GM23338 (cell line): ENCODE data around the gene RAB12. TPM values are rescaled to one million over a fixed set of nuclear protein-coding genes. Genes with fewer than 3 reads are reported as not detected.

Source experiments
- ATAC-seq: fragments of 200-7000 bp; cut with Tn5 transposase; 3 replicates; pipeline ENCODE4 v1.9.1; 2020
- DNase-seq: peaks from one replicate; pipeline ENCODE4 v3.0.0-alpha.2; 2015; ENCODE audit warnings: low spot score
- H2AFZ ChIP-seq: fragments of 200-600 bp; sonication (generic); 2 replicates; pipeline ENCODE4 v1.8.0; 2016; ENCODE audit warnings: antibody characterized with exemption, mild to moderate bottlenecking, moderate library complexity
- H3F3A ChIP-seq: fragments of 200-600 bp; sonication (generic); replicated peaks from 2 replicates; pipeline ENCODE4 v1.8.0; 2017; ENCODE audit warnings: antibody characterized with exemption, mixed run types, low read depth
- H3K27ac ChIP-seq: fragments of 200-600 bp; sonication (generic); 2 replicates; pipeline ENCODE4 v1.6.1; 2016; ENCODE audit warnings: low read depth
- H3K27me3 ChIP-seq: fragments of 200-600 bp; sonication (generic); 2 replicates; pipeline ENCODE4 v1.8.0; 2016; ENCODE audit warnings: mild to moderate bottlenecking, mixed run types, moderate library complexity; ENCODE audit not compliant: insufficient read depth
- H3K36me3 ChIP-seq: fragments of 200-600 bp; sonication (generic); 2 replicates; pipeline ENCODE4 v1.8.0; 2016; ENCODE audit warnings: mild to moderate bottlenecking; ENCODE audit not compliant: insufficient read depth
- H3K4me1 ChIP-seq: fragments of 200-600 bp; sonication (generic); 2 replicates; pipeline ENCODE4 v1.8.0; 2016; ENCODE audit warnings: mild to moderate bottlenecking, moderate library complexity; ENCODE audit not compliant: insufficient read depth
- H3K4me2 ChIP-seq: fragments of 200-600 bp; sonication (generic); 2 replicates; pipeline ENCODE4 v1.7.1; 2017; ENCODE audit warnings: mixed run types
- H3K4me3 ChIP-seq: fragments of 200-600 bp; sonication (generic); 2 replicates; pipeline ENCODE4 v1.6.1; 2016; ENCODE audit warnings: mixed run types
- H3K79me2 ChIP-seq: fragments of 200-600 bp; sonication (generic); replicated peaks from 2 replicates; pipeline ENCODE4 v1.8.0; 2017; ENCODE audit warnings: mild to moderate bottlenecking; ENCODE audit not compliant: insufficient read depth
- H3K9me2 ChIP-seq: fragments of 200-600 bp; sonication (generic); 2 replicates; pipeline ENCODE4 v1.8.0; 2017; ENCODE audit not compliant: insufficient read depth
- H4K20me1 ChIP-seq: fragments of 200-600 bp; sonication (generic); replicated peaks from 2 replicates; pipeline ENCODE4 v1.8.0; 2017; ENCODE audit warnings: mild to moderate bottlenecking; ENCODE audit not compliant: insufficient read depth
- H3K27ac Mint-ChIP-seq: 2 replicates; pipeline ENCODE4 v1.8.0; 2020; ENCODE audit warnings: inconsistent platforms, mild to moderate bottlenecking, moderate library complexity, mixed read lengths
- H3K27me3 Mint-ChIP-seq: 3 replicates; pipeline ENCODE4 v1.8.0; 2022; ENCODE audit warnings: low read depth, mild to moderate bottlenecking, moderate library complexity, mixed read lengths, inconsistent platforms; ENCODE audit not compliant: insufficient read depth, poor library complexity
- H3K36me3 Mint-ChIP-seq: 3 replicates; pipeline ENCODE4 v1.8.0; 2021; ENCODE audit warnings: low read depth, mild to moderate bottlenecking, inconsistent platforms, moderate library complexity, mixed read lengths
- H3K4me1 Mint-ChIP-seq: 3 replicates; pipeline ENCODE4 v1.8.0; 2020; ENCODE audit warnings: mild to moderate bottlenecking, inconsistent platforms, mixed read lengths
- H3K4me3 Mint-ChIP-seq: 3 replicates; pipeline ENCODE4 v1.8.0; 2021; ENCODE audit warnings: moderate library complexity, mild to moderate bottlenecking, inconsistent platforms, mixed read lengths
- H3K9me3 Mint-ChIP-seq: 3 replicates; pipeline ENCODE4 v1.8.0; 2020; ENCODE audit warnings: moderate library complexity, mild to moderate bottlenecking, inconsistent platforms, mixed read lengths
- CREB1 ChIP-seq: fragments of 250-450 bp; sonication (Bioruptor Pico); IDR thresholded peaks from 2 replicates; pipeline ENCODE4 v1.5.0; 2020; ENCODE audit warnings: low read depth, mild to moderate bottlenecking, moderate library complexity
- EZH2phosphoT487 ChIP-seq: fragments of 200-600 bp; sonication (generic); IDR thresholded peaks from one replicate; pipeline ENCODE4 v1.8.1; 2018; ENCODE audit warnings: antibody characterized with exemption; ENCODE audit not compliant: unreplicated experiment
- JUNB ChIP-seq: IDR thresholded peaks from one replicate; pipeline ENCODE4 v1.6.1; 2016; ENCODE audit warnings: antibody characterized with exemption; ENCODE audit not compliant: unreplicated experiment
- NANOG ChIP-seq: IDR thresholded peaks from 2 replicates; pipeline ENCODE4 v1.6.1; 2016; ENCODE audit warnings: antibody characterized with exemption, borderline replicate concordance
- POLR2AphosphoS5 ChIP-seq: IDR thresholded peaks from 2 replicates; pipeline ENCODE4 v1.6.1; 2016; ENCODE audit warnings: antibody characterized with exemption, low read depth
- STAT1 ChIP-seq: IDR thresholded peaks from one replicate; pipeline ENCODE4 v1.6.1; 2016; ENCODE audit warnings: antibody characterized with exemption; ENCODE audit not compliant: unreplicated experiment
- ZNF114 ChIP-seq: fragments of 250-450 bp; sonication (Bioruptor Pico); IDR thresholded peaks from 2 replicates; pipeline ENCODE4 v1.5.0; 2020; ENCODE audit warnings: mild to moderate bottlenecking, moderate library complexity
- ZNF331 ChIP-seq: fragments of 250-450 bp; sonication (Bioruptor Pico); IDR thresholded peaks from 2 replicates; pipeline ENCODE4 v1.5.0; 2020; ENCODE audit warnings: low read depth, mild to moderate bottlenecking, moderate library complexity
- polyA plus RNA-seq: library from polyadenylated mRNA; unstranded; fragments of >200 nt; fragmentation: Nextera tagmentation; extraction: Ambion mirVana; gene quantifications from 2 replicates; pipeline ENCODE4 v1.2.1, GENCODE V29; 2016
- total RNA-seq: library from RNA; depleted of rRNA; stranded (reverse); fragments of >200 nt; shearing (Covaris generic); gene quantifications from 2 replicates; pipeline ENCODE4 v1.2.3, GENCODE V29; 2014
- TF ChIP-seq, protein P1 (sequence below): IDR thresholded peaks from 2 replicates; pipeline ENCODE4 v1.6.1; 2016; ENCODE audit warnings: antibody characterized with exemption
- TF ChIP-seq, protein P2 (sequence below): fragments of 250-450 bp; sonication (Bioruptor Pico); IDR thresholded peaks from 2 replicates; pipeline ENCODE4 v1.5.0; 2020; ENCODE audit warnings: mild to moderate bottlenecking, moderate library complexity
- TF ChIP-seq, protein P3 (sequence below): IDR thresholded peaks from one replicate; pipeline ENCODE4 v1.6.1; 2018; ENCODE audit warnings: antibody characterized with exemption; ENCODE audit not compliant: unreplicated experiment

RAB12 gene
- total and polyA plus RNA-seq, 2 experiments from 2014 or later: 16.7 to 80.4 TPM

DNA sequence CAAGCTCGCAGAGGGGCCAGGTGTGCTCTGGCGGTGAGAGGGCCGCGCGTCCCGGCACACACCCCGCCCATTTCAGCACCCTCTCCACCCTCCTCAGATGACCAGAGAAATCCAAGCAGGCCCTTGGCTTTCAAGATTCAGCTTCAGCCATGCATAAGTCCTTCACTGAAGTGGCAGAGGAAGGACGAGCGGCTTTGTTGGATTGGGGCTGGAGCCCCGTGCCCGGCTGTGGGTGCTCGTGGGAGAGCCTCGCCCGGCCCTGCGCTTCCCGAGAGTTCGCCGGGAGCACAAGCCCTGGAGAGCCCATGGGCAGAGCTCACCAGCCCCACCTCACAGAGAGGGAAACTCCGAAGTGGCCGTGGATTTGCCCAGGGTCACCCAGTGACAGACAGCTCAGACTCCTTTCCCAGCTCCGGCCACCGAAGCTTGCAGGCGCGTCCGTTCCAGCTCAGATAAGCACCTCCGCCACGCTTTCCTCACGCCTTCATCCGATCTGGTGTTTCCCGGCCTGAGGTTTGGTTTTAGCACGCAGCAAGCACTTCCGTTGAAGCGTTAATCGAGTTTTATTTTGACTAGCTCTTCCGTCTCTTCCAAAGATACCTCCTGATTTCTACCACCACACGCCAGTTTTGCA lies 50.5 kb downstream of the RAB12 start:
- peaks cover 39% of the 10 kb centered on the region for H3K4me1 Mint-ChIP-seq
- no peak for DNase-seq

DNA sequence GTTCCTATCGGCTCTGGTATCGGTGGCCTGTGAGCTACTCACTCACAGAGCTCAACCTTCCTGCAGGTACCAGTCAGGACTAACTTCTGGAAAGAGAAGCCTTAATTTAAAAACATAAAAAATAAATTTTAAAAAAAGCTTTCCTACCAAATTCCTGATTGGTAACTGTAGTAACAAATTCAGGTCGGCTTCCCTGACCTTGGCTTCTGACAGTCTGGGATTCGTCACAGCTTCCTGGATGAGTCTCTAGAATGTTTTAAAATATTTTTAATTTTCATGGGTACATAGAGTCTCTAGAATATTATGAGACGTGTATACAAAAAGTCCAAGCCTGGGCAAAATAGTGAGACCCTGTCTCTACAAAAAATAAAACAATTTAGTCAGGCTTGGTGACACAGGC lies 51.1 kb downstream of the RAB12 start:
- H3K9me2 ChIP-seq: no peaks in the 10 kb centered on the region
- no peaks in the 10 kb centered on the region for H3K36me3 ChIP-seq
- peaks cover 27% of the 10 kb centered on the region for H3K4me1 ChIP-seq
- Mint-ChIP-seq H3K4me3 (no peak overlapping the region), H3K9me3 (no peaks in the 10 kb centered on the region), H3K27ac (no peak overlapping the region), H3K4me1 (peaks cover 36% of the 10 kb centered on the region), H3K36me3 (no peaks in the 10 kb centered on the region), H3K27me3 (peaks cover 11% of the 10 kb centered on the region)
- no peak overlapping the region for H3K4me2 ChIP-seq
- H3K27me3 ChIP-seq: no peaks in the 10 kb centered on the region
- H3F3A ChIP-seq: no peaks in the 10 kb centered on the region; the same call in 1 of the 2 replicates
- no peaks in the 10 kb centered on the region for H4K20me1 ChIP-seq
- no peak for DNase-seq
- H3K4me3 ChIP-seq: no peak overlapping the region
- no peak for ATAC-seq
- H3K79me2 ChIP-seq: no peaks in the 10 kb centered on the region
- H3K27ac ChIP-seq: no peak overlapping the region
- peak overlapping the region; percentile 87; the same call in 1 of the 2 replicates for H2AFZ ChIP-seq
- TF ChIP-seq, protein P1, sequence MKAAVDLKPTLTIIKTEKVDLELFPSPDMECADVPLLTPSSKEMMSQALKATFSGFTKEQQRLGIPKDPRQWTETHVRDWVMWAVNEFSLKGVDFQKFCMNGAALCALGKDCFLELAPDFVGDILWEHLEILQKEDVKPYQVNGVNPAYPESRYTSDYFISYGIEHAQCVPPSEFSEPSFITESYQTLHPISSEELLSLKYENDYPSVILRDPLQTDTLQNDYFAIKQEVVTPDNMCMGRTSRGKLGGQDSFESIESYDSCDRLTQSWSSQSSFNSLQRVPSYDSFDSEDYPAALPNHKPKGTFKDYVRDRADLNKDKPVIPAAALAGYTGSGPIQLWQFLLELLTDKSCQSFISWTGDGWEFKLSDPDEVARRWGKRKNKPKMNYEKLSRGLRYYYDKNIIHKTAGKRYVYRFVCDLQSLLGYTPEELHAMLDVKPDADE: no peak
- TF ChIP-seq EZH2phosphoT487 (no peak), JUNB (no peak), ZNF114 (CRISPR knock-in tag) (no peak), POLR2AphosphoS5 (no peak), CREB1 (no peak), NANOG (no peak), STAT1 (no peak)
- TF ChIP-seq, protein P2, sequence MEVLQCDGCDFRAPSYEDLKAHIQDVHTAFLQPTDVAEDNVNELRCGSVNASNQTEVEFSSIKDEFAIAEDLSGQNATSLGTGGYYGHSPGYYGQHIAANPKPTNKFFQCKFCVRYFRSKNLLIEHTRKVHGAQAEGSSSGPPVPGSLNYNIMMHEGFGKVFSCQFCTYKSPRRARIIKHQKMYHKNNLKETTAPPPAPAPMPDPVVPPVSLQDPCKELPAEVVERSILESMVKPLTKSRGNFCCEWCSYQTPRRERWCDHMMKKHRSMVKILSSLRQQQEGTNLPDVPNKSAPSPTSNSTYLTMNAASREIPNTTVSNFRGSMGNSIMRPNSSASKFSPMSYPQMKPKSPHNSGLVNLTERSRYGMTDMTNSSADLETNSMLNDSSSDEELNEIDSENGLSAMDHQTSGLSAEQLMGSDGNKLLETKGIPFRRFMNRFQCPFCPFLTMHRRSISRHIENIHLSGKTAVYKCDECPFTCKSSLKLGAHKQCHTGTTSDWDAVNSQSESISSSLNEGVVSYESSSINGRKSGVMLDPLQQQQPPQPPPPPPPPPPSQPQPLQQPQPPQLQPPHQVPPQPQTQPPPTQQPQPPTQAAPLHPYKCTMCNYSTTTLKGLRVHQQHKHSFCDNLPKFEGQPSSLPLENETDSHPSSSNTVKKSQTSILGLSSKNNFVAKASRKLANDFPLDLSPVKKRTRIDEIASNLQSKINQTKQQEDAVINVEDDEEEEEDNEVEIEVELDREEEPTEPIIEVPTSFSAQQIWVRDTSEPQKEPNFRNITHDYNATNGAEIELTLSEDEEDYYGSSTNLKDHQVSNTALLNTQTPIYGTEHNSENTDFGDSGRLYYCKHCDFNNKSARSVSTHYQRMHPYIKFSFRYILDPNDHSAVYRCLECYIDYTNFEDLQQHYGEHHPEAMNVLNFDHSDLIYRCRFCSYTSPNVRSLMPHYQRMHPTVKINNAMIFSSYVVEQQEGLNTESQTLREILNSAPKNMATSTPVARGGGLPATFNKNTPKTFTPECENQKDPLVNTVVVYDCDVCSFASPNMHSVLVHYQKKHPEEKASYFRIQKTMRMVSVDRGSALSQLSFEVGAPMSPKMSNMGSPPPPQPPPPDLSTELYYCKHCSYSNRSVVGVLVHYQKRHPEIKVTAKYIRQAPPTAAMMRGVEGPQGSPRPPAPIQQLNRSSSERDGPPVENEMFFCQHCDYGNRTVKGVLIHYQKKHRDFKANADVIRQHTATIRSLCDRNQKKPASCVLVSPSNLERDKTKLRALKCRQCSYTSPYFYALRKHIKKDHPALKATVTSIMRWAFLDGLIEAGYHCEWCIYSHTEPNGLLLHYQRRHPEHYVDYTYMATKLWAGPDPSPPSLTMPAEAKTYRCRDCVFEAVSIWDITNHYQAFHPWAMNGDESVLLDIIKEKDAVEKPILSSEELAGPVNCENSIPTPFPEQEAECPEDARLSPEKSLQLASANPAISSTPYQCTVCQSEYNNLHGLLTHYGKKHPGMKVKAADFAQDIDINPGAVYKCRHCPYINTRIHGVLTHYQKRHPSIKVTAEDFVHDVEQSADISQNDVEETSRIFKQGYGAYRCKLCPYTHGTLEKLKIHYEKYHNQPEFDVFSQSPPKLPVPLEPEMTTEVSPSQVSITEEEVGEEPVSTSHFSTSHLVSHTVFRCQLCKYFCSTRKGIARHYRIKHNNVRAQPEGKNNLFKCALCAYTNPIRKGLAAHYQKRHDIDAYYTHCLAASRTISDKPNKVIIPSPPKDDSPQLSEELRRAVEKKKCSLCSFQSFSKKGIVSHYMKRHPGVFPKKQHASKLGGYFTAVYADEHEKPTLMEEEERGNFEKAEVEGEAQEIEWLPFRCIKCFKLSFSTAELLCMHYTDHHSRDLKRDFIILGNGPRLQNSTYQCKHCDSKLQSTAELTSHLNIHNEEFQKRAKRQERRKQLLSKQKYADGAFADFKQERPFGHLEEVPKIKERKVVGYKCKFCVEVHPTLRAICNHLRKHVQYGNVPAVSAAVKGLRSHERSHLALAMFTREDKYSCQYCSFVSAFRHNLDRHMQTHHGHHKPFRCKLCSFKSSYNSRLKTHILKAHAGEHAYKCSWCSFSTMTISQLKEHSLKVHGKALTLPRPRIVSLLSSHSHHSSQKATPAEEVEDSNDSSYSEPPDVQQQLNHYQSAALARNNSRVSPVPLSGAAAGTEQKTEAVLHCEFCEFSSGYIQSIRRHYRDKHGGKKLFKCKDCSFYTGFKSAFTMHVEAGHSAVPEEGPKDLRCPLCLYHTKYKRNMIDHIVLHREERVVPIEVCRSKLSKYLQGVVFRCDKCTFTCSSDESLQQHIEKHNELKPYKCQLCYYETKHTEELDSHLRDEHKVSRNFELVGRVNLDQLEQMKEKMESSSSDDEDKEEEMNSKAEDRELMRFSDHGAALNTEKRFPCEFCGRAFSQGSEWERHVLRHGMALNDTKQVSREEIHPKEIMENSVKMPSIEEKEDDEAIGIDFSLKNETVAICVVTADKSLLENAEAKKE (CRISPR knock-in tag): no peak
- TF ChIP-seq, protein P3, sequence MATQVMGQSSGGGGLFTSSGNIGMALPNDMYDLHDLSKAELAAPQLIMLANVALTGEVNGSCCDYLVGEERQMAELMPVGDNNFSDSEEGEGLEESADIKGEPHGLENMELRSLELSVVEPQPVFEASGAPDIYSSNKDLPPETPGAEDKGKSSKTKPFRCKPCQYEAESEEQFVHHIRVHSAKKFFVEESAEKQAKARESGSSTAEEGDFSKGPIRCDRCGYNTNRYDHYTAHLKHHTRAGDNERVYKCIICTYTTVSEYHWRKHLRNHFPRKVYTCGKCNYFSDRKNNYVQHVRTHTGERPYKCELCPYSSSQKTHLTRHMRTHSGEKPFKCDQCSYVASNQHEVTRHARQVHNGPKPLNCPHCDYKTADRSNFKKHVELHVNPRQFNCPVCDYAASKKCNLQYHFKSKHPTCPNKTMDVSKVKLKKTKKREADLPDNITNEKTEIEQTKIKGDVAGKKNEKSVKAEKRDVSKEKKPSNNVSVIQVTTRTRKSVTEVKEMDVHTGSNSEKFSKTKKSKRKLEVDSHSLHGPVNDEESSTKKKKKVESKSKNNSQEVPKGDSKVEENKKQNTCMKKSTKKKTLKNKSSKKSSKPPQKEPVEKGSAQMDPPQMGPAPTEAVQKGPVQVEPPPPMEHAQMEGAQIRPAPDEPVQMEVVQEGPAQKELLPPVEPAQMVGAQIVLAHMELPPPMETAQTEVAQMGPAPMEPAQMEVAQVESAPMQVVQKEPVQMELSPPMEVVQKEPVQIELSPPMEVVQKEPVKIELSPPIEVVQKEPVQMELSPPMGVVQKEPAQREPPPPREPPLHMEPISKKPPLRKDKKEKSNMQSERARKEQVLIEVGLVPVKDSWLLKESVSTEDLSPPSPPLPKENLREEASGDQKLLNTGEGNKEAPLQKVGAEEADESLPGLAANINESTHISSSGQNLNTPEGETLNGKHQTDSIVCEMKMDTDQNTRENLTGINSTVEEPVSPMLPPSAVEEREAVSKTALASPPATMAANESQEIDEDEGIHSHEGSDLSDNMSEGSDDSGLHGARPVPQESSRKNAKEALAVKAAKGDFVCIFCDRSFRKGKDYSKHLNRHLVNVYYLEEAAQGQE: no peak

More for the DNA sequence above, 50.5 kb downstream of the RAB12 start:
- H3K4me2 ChIP-seq: no peak overlapping the region
- no peaks in the 10 kb centered on the region for H3K79me2 ChIP-seq
- no peaks in the 10 kb centered on the region for H3K27me3 ChIP-seq
- Mint-ChIP-seq H3K27me3 (peaks cover 12% of the 10 kb centered on the region), H3K27ac (no peak overlapping the region), H3K4me3 (no peak overlapping the region), H3K9me3 (no peaks in the 10 kb centered on the region), H3K36me3 (no peaks in the 10 kb centered on the region)
- H3K4me1 ChIP-seq: peaks cover 31% of the 10 kb centered on the region
- H3K27ac ChIP-seq: no peak overlapping the region
- H3K36me3 ChIP-seq: no peaks in the 10 kb centered on the region
- H3K9me2 ChIP-seq: no peaks in the 10 kb centered on the region
- TF ChIP-seq POLR2AphosphoS5 (no peak), STAT1 (no peak), ZNF331 (CRISPR knock-in tag) (no peak), CREB1 (no peak)
- H3F3A ChIP-seq: no peaks in the 10 kb centered on the region; the same call in 1 of the 2 replicates
- no peak for ATAC-seq
- H3K4me3 ChIP-seq: no peak overlapping the region
- H2AFZ ChIP-seq: peak overlapping the region; percentile 87
- no peaks in the 10 kb centered on the region for H4K20me1 ChIP-seq
